ENCODE data around the gene AUTS2. TPM values are rescaled to one million over a fixed set of nuclear protein-coding genes. Genes with fewer than 3 reads are reported as not detected.

The AUTS2 gene
- total RNA-seq, 1 experiment from 2014 or later: 256 TPM

DNA sequence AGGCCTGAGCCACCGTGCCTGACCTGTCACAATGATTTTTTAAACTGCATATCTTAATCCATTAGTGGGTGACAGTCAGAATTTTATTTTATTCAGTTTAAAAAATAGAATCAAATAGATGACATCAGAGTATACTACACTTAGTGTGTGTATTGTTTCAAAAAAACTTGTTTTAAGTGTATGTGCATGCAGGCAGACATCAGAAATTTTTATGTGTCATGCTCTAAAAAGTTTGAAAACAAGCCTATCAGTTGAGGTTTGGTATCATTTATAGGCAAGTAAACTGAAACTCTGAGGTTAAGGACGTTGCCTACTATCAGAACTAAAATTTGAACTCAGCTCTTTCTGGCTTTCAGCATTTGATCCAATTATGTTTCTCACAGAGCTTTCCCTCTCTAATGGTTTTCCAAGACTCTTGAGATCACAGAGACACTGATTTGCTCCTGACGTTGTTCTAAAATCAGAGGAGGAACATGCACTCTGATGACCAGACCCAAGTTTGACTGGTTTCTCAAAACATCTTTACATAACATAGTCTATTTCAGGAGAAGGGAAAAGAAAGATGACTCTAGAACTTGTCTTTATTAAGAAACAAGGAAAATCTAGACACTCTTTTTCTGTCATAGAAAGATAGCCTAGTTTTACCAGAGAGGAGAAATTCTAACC is 188.6 kb downstream of the AUTS2 start:
- Histone ChIP-seq H3K4me1 (ENCODE audit: insufficient read depth, low read length) (no peaks in the 10 kb centered on the region), H4K91ac (ENCODE audit: insufficient read length, low read depth, low read length) (no peak overlapping the region), H3K4me2 (ENCODE audit: insufficient read depth, insufficient read length, low read length) (no peak overlapping the region), H3K27me3 (ENCODE audit: insufficient read depth, low read length) (no peaks in the 10 kb centered on the region), H3K4ac (ENCODE audit: low read depth, low read length) (no peak overlapping the region), H2BK5ac (ENCODE audit: insufficient read length, low read length) (no peak overlapping the region), H2BK15ac (ENCODE audit: low read depth, low read length) (no peak overlapping the region), H3K79me1 (ENCODE audit: insufficient read depth, low read depth, low read length, poor library complexity, severe bottlenecking) (no peaks in the 10 kb centered on the region), H4K8ac (replicated peaks; ENCODE audit: insufficient read length, low read depth, low read length) (no peak overlapping the region), H3K23me2 (ENCODE audit: insufficient read length, low read depth, low read length, poor library complexity, severe bottlenecking) (no peaks in the 10 kb centered on the region), H3K27ac (ENCODE audit: insufficient read length, low read depth, low read length) (no peak overlapping the region), H3K18ac (ENCODE audit: insufficient read length, low read depth, low read length) (no peak overlapping the region), H2BK120ac (ENCODE audit: low read depth, low read length, poor library complexity, severe bottlenecking) (no peak overlapping the region), H2AK5ac (ENCODE audit: insufficient read length, low read length) (no peak overlapping the region), H2BK12ac (ENCODE audit: insufficient read length, low read depth, low read length) (no peak overlapping the region), H3K23ac (ENCODE audit: insufficient read length, low read depth, low read length) (no peak overlapping the region), H4K5ac (ENCODE audit: insufficient read length, low read depth, low read length) (no peak overlapping the region), H3K9ac (ENCODE audit: extremely low read depth, insufficient read length, low read length) (no peak overlapping the region), H3K79me2 (ENCODE audit: insufficient read depth, low read length) (no peaks in the 10 kb centered on the region), H3T11ph (ENCODE audit: low read length) (no peak overlapping the region), H2BK20ac (ENCODE audit: low read depth, low read length, poor library complexity, severe bottlenecking) (no peak overlapping the region), H3K14ac (ENCODE audit: insufficient read depth, low read length) (no peak overlapping the region), H2AFZ (ENCODE audit: low read length) (no peak overlapping the region), H4K20me1 (ENCODE audit: control insufficient read depth, insufficient read depth, insufficient read length) (no peaks in the 10 kb centered on the region), H3K9me3 (ENCODE audit: control insufficient read depth, low read depth, low read length) (no peaks in the 10 kb centered on the region), H3K56ac (ENCODE audit: insufficient read length, low read depth, low read length) (no peak overlapping the region)
- peaks cover 13 to 22% of the 10 kb centered on the region in 2 experiments for H3K4me1 Mint-ChIP-seq
- no peaks in the 10 kb centered on the region for H3K36me3 Mint-ChIP-seq (ENCODE audit: insufficient read depth in 1 of 3, low read depth in 3 of 3)
- DNase-seq: no peak
- no peak for TF ChIP-seq CTCF (conservative IDR thresholded peaks at IDR 0.05)
- H3K27me3 Mint-ChIP-seq (ENCODE audit: low read depth): peaks cover 1% of the 10 kb centered on the region; the same call in 1 of the 2 replicates
- no peak overlapping the region for H3K4me3 Mint-ChIP-seq
- WGBS (ENCODE audit: extremely low coverage, insufficient read length, low lambda C conversion rate): no CpG with 5 or more reads among the region's 3 CpGs
- H3K27ac Mint-ChIP-seq: no peak overlapping the region; a peak in 1 of 7 replicates
- H3K9me3 Mint-ChIP-seq: peaks cover 0 to 3% of the 10 kb centered on the region in 2 experiments; a peak in 2 of 5 replicates

All from H9 (cell line).